Fibroblast of the aortic adventitia (primary cell): ENCODE measurements around the gene SLC38A2. TPM values are rescaled to one million over a fixed set of nuclear protein-coding genes. Genes with fewer than 3 reads are reported as not detected.

Experiments used
- DNase-seq: peaks from one replicate; pipeline ENCODE4 v3.0.0-alpha.2; 2010; ENCODE audit warnings: low read depth
- H3K4me3 ChIP-seq: 2 replicates; pipeline ENCODE4 v1.5.1; 2011; ENCODE audit warnings: low read depth, mild to moderate bottlenecking, control low read depth, low read length, moderate library complexity
- CTCF ChIP-seq: IDR thresholded peaks from 2 replicates; pipeline ENCODE4 v1.5.1; 2011; ENCODE audit warnings: mild to moderate bottlenecking, low read length, control low read depth, inconsistent platforms; ENCODE audit not compliant: insufficient read depth
- total RNA-seq: library from RNA; depleted of rRNA; stranded (reverse); fragments of >200 nt; gene quantifications from 2 replicates; pipeline ENCODE4 v1.2.3, GENCODE V29; 2012; ENCODE audit warnings: low replicate concordance

Gene SLC38A2
- total RNA-seq, 1 donor: 1,239 TPM

GRCh38 chr12:46410495-46410894 is 37.9 kb upstream of the SLC38A2 start:
- DNase-seq: no peak
- H3K4me3 ChIP-seq: no peak overlapping the region
- TF ChIP-seq CTCF: no peak

- no peak for DNase-seq
- TF ChIP-seq CTCF: no peak
- H3K4me3 ChIP-seq: no peak overlapping the region
Observed at GRCh38 chr12:46409974-46410373, 37.4 kb upstream of the SLC38A2 start.

GRCh38 chr12:46409342-46409741 is 36.8 kb upstream of the SLC38A2 start:
- TF ChIP-seq CTCF: no peak
- no peak for DNase-seq
- H3K4me3 ChIP-seq: no peak overlapping the region

- no peak overlapping the region for H3K4me3 ChIP-seq
- TF ChIP-seq CTCF: no peak
- no peak for DNase-seq
Observed at GRCh38 chr12:46408441-46408840, 35.9 kb upstream of the SLC38A2 start.

- no peak overlapping the region for H3K4me3 ChIP-seq
- DNase-seq: no peak
- no peak for TF ChIP-seq CTCF
Observed at GRCh38 chr12:46407361-46407760, 34.8 kb upstream of the SLC38A2 start.

- TF ChIP-seq CTCF: no peak
- peak; percentile 74 for DNase-seq
- H3K4me3 ChIP-seq: no peak overlapping the region
Observed at GRCh38 chr12:46406352-46407027, 33.9 kb upstream of the SLC38A2 start.

GRCh38 chr12:46404733-46405132 is 32.2 kb upstream of the SLC38A2 start:
- DNase-seq: no peak
- TF ChIP-seq CTCF: no peak

More at GRCh38 chr12:46404733-46405132, 32.2 kb upstream of the SLC38A2 start:
- H3K4me3 ChIP-seq: no peak overlapping the region
